ENCODE measurements around the gene RAPSN.

GRCh38 chr11:47411884-47412746 lies 36.8 kb downstream of the RAPSN start:
- TF ChIP-seq CTCF (IDR thresholded peaks at IDR 0.05) (peak; percentile 47 to 72 (median 58)), POLR2A (IDR thresholded peaks at IDR 0.05) (no peak)

Measured in body of pancreas (tissue), 4 donors.